SH-SY5Y (cell line): ENCODE results near the gene NEDD4L.

ENCODE experiments used
- GATA2 ChIP-seq: IDR thresholded peaks from 2 replicates; pipeline ENCODE4 v1.6.1; 2011; ENCODE audit warnings: mild to moderate bottlenecking, low read depth, low read length
- GATA3 ChIP-seq: IDR thresholded peaks from 2 replicates; pipeline ENCODE4 v1.6.1; 2011; ENCODE audit warnings: low read depth, mild to moderate bottlenecking, low read length, moderate library complexity

DNA sequence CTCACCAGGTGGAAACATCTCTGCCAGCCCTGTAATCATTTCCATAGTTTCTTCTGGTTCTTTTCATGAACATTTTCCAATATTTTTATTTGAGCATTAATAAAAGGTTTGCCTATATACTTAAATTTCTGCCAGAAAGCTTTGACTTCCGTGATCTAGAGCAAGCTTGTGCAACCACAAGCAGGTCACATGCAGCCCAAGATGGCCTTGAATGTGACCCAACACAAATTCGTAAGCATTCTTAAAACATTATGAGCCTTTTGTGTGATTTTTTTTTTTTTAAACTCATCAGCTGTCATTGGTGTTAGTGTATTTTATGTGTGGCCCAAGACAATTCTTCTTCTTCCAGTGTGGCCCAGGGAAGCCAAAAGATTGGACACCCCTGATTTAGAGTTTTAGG is 51.6 kb downstream of the NEDD4L start:
- TF ChIP-seq GATA2: no peak
- no peak for TF ChIP-seq GATA3
